NCI-H187 (cell line): ENCODE measurements around the gene TRIM69.
"Not testable (repeated sequence)": the region's sequence is repeated elsewhere in the genome, so short reads cannot be mapped to it uniquely, and the experiment has no call there.

Experiments used
- DNase-seq, 2 experiments: peaks; one replicate each; lab custom pipeline; 2025; lab: John Stamatoyannopoulos, UW

The TRIM69 gene

GRCh38 chr15:44736181-44736765 lies at the start of gene TRIM69:
TRIM69 (plus strand) TSS chr15:44736528; CDS start chr15:44736705, 177 bp downstream.
- no peak for DNase-seq

DNA sequence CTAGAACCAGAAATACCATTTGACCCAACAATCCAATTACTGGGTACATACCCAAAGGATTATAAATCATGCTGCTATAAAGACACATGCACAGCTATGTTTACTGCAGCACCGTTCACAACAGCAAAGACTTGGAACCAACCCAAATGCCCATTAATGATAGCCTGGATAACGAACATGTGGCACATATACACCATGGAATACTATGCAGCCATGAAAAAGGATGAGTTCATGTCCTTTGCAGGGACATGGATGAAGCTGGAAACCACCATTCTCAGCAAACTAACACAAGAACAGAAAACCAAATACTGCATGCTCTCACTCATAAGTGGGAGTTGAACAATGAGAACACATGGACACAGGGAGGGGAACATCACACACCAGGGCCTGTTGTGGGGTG lies 47.0 kb upstream of the TRIM69 start:
- DNase-seq: not testable (repeated sequence)

DNA sequence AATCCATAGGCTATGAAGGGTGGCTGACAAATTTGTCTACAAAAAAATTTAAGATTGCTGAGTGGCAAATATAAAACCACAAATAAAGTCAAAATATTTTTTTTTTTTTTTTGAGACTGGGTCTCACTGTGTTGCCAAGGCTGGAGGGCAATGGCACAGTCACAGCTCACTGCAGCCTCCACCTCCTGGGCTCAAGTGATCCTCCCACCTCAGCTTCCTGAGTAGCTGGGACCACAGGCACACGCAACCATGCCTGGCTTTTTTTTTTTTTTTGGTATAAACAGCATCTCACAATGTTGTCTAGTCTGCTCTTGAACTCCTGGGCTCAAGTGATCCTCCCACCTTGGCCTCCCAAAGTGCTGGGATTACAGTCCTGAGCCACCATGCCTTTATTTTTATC lies 46.1 kb upstream of the TRIM69 start:
- DNase-seq: not testable (repeated sequence)

DNA sequence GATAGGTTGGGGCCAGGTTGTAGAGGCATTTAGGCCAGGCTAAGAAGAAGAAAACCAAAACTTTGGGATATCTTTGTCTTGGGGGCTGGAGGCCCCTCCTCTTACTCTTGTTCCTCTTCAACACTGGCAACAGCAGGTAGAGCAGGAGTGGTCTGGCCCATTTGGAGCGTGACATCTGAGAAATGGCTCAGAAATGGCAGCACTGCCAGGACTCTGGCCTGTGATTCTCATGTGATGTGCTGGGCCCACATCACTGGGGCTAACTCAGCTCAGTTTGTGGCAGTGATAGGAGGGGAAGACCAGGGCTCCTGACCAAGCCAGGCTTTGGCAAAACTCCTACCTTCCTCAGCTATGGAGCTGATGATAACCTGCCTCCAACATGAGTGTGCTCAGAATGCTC lies 43.7 kb upstream of the TRIM69 start:
- no peak for DNase-seq

GRCh38 chr15:44694416-44694815 lies 41.9 kb upstream of the TRIM69 start:
- DNase-seq: no peak

GRCh38 chr15:44695294-44695693 lies 41.0 kb upstream of the TRIM69 start:
- no peak for DNase-seq

DNA sequence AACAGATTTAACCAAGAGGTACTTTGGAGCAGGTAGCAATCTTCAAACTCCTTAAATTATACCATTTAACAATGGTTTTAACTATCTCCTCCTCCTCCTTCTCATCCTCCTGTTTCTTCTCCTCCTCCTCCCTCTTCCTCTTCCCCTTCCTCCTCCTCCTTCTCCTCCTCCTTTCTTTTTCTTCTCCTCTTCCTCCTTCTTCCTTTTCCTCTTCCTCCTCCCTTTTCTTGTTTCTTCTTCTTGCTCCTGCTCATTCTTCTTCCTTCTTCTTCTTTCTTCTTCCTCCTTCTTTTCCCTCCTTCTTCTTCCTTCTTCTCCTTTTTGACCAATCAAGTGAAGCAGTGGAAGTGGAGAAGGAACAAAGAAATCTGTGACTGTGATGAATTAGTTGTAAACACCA lies 39.3 kb upstream of the TRIM69 start:
- no peak for DNase-seq

DNA sequence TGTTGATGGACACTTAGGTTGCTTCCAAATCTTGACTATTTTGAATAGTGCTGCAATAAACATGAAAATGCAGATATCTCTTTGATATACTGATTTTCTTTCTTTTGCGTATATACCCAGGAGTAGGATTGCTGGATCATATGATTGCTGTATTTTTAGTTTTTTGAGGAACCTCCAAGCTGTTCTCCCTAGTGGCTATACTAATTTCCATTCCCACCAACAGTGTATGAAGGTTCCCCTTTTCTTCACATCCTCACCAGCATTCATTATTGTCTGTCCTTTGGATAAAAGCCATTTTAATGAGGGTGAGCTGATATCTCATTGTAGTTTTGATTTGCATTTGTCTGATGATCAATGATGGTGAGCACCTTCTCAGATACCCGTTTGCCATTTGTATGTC lies 37.7 kb upstream of the TRIM69 start:
- no peak for DNase-seq

DNA sequence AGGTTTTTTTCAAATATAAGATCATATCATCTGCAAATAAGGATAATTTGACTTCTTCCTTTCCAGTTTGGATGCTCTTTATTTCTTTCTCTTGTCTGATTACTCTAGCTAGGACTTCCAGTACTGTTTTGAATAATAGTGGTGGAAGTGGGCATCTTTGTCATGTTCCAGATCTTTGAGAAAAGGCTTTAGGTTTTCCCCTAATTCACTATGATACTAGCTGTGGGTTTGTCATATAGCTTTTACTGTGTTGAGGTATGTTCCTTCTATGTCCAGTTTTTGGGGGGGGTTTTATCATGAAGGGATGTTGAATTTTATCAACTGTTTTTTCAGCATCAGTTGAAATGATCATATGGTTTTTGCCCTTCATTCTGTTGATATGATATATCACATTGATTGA lies 35.7 kb upstream of the TRIM69 start:
- not testable (repeated sequence) for DNase-seq

- DNase-seq: no peak
Observed at GRCh38 chr15:44705986-44706385, 30.3 kb upstream of the TRIM69 start.

DNA sequence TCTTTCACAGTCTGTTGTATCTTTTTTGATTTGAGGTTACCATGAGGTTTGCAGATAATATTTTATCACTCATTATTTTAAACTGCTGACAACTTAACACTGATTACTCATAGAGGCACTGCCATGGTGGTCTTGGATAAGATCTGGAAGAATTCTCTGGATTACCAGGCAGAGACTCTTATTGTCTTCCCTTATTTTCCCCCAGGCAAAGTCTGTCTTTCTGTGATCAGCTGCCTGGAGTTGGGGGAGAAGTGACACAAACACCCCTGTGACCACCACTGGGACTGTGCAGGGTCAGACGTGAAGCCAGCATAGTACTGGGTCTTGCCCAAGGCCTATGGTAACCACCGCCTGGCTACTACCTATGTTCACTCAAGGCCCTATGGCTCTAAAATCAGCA lies 29.9 kb upstream of the TRIM69 start:
- DNase-seq: no peak

DNA sequence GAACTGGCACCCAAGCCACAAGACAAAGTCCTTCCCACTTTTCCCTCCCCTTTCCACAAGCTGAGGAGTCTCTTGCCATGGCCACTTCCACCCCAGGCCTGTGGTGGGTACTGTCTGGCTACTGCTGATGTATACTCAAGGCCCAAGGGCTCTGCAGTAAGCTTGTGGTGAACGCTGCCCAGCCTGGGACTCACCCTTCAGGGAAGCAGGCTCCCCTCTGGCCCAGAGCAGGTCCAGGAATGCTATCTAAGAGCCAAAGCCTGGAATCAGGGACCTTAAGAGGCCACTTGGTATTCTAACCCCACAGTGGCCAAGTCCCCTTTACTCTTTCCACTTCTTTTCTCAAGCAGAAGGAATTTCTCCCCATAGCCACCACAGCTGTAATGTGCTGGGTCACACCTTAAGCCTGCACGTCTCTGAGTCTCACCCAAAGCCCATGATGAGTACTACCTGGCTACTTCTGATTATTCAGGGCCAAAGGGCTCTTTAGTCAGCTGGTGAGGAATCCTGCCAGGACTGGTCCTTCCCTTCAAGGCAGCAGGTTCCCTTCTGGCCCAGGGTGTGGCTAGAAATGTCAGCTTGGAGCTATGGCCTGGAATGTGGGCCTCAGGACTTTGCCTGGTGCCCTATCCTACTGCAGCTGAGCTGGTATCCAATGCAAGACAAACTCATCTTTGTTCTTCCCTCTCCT lies 29.2 kb upstream of the TRIM69 start:
- DNase-seq: no peak

DNA sequence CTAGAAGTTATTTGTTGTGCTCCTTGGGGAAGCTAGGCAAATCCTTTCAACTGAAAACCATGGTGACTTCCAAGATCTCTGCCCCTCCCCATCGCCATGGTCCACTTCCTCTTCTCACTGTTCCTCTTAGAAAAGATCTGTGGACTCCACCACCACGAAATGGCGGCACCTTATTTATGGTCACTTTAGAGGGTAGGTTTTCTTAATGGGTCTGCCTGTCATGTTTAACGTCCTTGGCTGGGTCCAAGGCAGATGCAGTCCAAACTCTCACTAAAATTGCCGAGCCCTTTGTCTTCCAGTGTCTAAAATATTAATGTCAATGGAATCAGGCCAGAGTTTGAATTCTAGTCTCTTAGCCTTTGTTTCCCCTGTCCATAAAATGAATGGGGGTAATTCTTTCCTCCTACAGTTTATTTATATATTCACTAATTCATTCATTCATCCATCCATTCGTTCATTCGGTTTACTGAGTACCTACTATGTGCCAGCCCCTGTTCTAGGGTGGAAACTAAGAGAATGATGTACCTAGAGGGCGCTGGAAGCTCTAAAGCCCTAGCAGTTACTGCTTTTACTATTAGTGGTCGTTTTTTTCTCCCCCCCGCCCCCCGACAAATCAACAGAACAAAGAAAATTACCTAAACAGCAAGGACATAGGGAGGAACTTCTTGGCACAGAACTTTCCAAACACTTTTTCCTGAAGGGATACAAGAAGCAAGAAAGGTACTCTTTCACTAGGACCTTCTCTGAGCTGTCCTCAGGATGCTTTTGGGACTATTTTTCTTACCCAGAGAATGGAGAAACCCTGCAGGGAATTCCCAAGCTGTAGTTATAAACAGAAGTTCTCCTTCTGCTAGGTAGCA lies 25.9 kb upstream of the TRIM69 start:
- DNase-seq: no peak

DNA sequence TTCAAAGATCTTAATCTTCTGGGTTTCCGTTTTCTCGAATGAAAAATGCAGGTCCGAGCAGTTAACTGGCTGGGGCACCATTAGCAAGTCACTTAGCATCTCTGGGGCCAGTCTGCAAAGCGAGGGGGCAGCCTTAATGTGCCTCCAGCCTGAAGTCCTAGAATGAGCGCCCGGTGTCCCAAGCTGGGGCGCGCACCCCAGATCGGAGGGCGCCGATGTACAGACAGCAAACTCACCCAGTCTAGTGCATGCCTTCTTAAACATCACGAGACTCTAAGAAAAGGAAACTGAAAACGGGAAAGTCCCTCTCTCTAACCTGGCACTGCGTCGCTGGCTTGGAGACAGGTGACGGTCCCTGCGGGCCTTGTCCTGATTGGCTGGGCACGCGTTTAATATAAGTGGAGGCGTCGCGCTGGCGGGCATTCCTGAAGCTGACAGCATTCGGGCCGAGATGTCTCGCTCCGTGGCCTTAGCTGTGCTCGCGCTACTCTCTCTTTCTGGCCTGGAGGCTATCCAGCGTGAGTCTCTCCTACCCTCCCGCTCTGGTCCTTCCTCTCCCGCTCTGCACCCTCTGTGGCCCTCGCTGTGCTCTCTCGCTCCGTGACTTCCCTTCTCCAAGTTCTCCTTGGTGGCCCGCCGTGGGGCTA lies 25.1 kb upstream of the TRIM69 start, which contains the start of the genes B2M and PATL2:
TSS of gene B2M (plus strand) at position 422 of the 647 bp plus-strand sequence. CDS start at position 452, 30 bp downstream.
TSS of gene PATL2 (minus strand) at position 228 of the 647 bp plus-strand sequence. CDS start 34,833 bp downstream, outside the sequence.
- peak; percentile 71 to 75 for DNase-seq

DNA sequence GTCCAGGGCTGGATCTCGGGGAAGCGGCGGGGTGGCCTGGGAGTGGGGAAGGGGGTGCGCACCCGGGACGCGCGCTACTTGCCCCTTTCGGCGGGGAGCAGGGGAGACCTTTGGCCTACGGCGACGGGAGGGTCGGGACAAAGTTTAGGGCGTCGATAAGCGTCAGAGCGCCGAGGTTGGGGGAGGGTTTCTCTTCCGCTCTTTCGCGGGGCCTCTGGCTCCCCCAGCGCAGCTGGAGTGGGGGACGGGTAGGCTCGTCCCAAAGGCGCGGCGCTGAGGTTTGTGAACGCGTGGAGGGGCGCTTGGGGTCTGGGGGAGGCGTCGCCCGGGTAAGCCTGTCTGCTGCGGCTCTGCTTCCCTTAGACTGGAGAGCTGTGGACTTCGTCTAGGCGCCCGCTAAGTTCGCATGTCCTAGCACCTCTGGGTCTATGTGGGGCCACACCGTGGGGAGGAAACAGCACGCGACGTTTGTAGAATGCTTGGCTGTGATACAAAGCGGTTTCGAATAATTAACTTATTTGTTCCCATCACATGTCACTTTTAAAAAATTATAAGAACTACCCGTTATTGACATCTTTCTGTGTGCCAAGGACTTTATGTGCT lies 24.5 kb upstream of the TRIM69 start:
- no peak for DNase-seq

DNA sequence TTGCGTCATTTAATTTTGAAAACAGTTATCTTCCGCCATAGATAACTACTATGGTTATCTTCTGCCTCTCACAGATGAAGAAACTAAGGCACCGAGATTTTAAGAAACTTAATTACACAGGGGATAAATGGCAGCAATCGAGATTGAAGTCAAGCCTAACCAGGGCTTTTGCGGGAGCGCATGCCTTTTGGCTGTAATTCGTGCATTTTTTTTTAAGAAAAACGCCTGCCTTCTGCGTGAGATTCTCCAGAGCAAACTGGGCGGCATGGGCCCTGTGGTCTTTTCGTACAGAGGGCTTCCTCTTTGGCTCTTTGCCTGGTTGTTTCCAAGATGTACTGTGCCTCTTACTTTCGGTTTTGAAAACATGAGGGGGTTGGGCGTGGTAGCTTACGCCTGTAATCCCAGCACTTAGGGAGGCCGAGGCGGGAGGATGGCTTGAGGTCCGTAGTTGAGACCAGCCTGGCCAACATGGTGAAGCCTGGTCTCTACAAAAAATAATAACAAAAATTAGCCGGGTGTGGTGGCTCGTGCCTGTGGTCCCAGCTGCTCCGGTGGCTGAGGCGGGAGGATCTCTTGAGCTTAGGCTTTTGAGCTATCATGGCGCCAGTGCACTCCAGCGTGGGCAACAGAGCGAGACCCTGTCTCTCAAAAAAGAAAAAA lies 23.9 kb upstream of the TRIM69 start:
- peak in 1 of 2 experiments; percentile 13 for DNase-seq

DNA sequence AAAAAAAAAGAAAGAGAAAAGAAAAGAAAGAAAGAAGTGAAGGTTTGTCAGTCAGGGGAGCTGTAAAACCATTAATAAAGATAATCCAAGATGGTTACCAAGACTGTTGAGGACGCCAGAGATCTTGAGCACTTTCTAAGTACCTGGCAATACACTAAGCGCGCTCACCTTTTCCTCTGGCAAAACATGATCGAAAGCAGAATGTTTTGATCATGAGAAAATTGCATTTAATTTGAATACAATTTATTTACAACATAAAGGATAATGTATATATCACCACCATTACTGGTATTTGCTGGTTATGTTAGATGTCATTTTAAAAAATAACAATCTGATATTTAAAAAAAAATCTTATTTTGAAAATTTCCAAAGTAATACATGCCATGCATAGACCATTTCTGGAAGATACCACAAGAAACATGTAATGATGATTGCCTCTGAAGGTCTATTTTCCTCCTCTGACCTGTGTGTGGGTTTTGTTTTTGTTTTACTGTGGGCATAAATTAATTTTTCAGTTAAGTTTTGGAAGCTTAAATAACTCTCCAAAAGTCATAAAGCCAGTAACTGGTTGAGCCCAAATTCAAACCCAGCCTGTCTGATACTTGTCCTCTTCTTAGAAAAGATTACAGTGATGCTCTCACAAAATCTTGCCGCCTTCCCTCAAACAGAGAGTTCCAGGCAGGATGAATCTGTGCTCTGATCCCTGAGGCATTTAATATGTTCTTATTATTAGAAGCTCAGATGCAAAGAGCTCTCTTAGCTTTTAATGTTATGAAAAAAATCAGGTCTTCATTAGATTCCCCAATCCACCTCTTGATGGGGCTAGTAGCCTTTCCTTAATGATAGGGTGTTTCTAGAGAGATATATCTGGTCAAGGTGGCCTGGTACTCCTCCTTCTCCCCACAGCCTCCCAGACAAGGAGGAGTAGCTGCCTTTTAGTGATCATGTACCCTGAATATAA lies 23.0 kb upstream of the TRIM69 start:
- no peak for DNase-seq

DNA sequence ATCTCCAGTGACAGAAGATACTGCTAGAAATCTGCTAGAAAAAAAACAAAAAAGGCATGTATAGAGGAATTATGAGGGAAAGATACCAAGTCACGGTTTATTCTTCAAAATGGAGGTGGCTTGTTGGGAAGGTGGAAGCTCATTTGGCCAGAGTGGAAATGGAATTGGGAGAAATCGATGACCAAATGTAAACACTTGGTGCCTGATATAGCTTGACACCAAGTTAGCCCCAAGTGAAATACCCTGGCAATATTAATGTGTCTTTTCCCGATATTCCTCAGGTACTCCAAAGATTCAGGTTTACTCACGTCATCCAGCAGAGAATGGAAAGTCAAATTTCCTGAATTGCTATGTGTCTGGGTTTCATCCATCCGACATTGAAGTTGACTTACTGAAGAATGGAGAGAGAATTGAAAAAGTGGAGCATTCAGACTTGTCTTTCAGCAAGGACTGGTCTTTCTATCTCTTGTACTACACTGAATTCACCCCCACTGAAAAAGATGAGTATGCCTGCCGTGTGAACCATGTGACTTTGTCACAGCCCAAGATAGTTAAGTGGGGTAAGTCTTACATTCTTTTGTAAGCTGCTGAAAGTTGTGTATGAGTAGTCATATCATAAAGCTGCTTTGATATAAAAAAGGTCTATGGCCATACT lies 21.1 kb upstream of the TRIM69 start:
- no peak for DNase-seq

GRCh38 chr15:44715797-44716334 lies 20.5 kb upstream of the TRIM69 start:
- DNase-seq: no peak
